GM18508 (cell line): ENCODE measurements around the gene CDK5RAP2.

ENCODE experiments used
- ATAC-seq: cut with Tn5 transposase; IDR thresholded peaks from one replicate; pipeline ENCODE4 v1.9.1; 2021; ENCODE audit warnings: moderate number of reproducible peaks; ENCODE audit not compliant: insufficient read depth, unreplicated experiment

CDK5RAP2 gene

DNA sequence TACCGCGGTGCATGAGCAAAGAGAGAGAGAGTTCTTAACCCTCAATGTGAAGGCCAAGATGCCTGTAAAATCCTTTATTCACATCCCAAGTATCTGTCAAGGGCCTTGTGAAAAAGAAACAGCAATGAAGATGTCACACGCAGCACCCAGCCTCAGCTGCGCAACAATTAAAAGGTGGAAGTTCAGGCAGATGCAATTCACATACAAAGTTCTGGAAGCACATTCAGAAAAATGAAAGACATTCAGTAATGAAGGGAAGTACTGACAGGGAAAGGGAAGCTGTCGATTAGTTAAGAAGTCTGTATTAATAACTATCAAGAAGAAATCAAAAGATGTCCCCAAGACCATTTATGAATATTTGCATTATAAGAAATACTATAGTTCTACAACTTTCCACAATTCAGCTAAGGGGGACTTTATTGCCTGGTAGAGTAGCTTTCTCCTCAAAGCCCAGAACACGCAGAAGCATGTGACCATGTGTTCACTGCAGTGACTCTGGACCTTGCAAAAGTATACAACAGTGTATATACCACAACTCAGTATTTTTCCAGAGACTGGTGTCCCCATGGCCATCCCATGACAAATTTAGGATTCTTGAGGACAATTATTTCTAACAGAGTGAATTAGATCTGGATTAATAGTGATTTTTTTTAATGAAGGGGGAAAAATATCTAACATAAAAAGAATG, 137.5 kb downstream of the CDK5RAP2 start:
- ATAC-seq = no peak

DNA sequence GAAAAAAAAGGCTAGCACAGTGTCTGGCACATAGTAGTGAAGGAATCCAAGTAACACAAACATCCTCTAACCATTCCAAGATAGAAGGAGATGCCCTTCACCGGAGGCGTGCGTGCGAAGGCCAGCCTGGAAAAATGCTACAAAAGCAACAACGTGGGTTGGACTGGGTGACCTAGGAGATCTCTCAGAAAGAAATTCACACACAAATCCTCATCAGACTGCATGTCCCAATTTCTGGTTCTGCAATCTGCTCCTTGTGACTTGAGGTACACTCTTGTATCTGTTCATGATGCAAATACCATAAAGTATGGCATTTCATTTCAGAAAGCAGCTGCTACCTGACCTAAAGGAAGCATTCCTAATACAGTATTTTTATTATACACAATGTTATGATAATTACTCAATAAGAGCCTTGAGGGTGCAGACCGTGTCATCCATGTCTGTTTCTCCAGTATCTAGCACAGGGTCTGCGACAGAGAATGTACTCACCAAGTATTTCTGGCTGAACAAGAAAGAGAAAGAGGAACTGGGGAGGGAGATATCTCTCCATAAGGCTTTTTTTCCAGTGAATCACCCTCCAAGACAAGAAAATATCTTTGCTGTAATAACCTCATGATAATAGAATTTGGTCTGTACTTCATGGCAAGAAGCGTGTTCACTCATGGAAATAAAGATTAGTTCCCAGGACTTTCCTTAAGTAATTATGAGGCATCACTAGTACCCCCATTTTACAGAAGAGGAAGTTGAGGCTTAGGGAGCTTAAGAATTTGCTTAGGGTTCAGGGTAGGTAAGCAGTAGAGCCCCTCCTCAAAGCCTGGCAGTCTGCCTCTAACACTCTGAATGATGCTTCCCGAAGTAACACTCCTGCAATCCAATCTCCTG, 138.3 kb downstream of the CDK5RAP2 start:
- ATAC-seq = no peak

DNA sequence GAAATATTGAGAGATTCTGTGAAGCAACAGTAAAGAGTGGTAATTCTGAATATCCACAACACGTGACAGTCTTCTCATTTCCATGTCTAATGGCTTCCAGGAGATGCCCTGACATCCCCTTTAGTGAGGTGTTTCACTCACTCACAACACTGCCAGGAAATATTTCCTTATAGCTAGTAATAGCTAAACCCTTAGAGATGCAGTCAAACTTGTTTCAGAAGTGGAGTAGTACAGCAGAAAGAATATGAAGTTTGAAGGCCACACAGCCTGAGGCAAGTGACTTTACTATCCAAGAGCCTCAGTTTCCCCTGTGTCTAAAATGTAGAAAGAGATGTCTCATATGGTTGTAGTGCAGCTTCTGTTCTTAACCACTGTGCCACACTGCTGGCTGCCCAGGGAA, 139.2 kb downstream of the CDK5RAP2 start:
- no peak for ATAC-seq

DNA sequence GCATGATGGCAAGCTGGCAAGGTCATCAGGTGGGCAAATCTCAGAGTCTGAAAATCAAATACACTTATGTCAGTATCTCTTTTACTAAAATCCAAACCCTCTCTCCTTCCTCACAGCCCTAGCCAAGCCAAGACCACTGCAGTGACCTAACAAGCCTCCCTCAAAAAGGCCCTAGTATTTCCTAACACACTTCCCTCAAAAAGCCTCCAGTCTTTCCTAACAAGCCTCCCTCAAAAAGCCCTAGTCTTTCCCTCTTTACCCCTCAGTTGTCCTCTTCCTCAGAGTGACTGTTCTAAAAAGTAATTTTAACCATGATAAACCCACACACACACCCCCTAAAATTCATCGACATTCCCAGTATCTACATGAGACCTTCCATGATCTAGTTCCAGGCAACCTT, 140.0 kb downstream of the CDK5RAP2 start:
- no peak for ATAC-seq

DNA sequence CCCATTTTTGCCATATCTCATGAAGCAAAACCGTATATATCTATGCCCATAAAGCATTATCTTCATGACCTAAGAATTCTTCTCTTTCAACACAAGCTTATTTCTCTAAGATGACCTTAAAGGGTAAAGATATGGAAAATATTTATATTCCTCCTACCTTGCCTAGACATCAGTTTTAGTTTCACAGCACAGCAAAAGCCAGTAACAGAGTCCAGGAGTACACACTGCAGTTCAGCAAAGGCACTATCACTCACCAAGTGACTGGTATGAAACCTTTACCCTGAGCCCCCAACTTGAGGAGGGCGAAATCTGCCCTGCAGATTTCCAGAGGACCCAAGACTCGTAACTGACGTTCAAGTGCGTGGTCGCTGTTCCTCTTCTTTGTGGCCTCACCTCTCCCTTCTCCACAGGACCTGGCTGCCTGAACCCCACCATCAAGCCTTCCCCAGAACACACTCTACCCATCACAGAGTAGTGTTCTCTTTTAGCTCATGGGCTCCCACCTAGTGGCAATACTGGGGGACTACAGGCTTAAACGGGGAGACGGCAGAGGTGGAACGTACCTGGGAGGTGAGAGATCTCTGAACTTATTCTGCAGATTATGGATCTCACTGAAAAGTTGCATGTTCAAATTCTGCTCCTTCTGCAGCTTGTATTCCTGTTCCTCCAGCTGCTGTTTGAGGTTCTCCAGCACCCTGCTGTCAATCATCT, 141.0 kb downstream of the CDK5RAP2 start:
- ATAC-seq = no peak

DNA sequence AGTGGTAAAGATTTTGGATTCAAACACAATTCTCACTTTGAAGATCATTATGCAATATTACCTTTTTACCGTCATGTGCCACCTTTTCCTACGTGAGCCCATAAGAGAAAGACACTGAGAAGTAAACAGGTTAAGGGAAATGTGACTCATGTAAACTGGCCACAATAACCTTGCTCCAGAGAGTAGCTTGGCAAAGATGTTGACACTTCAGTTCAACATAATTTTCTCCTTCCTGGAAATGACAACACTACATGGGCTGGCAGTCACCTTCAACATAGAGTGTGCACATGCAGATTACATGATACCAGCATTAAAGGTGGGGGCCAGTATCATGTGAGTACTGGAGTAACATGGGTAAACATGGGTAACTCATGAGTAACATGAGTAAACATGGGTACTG, 141.9 kb downstream of the CDK5RAP2 start:
- ATAC-seq = no peak

DNA sequence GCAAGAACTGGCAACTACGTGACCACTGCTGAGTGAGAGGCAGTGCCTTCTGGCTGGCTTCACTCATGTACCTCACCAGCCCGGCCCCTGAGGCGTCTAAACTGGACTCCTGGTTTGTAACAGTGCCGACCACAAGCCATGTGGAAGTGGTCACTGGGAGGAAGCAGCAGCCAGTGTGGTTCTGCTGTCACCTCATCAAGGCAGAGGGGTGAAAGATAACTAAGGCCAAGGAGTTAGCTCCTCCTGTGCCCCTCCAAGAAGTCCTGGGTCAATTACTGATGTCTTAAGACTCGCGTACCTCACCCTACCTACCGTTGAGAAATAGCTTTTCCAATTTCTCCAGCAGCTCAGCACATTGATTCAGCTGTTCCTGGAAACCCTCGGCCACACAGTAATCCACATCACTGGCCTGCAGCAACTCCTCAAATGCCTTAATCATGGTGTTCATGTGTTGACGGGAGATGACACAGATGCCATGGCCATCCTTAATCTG, 142.9 kb downstream of the CDK5RAP2 start:
- ATAC-seq = no peak

DNA sequence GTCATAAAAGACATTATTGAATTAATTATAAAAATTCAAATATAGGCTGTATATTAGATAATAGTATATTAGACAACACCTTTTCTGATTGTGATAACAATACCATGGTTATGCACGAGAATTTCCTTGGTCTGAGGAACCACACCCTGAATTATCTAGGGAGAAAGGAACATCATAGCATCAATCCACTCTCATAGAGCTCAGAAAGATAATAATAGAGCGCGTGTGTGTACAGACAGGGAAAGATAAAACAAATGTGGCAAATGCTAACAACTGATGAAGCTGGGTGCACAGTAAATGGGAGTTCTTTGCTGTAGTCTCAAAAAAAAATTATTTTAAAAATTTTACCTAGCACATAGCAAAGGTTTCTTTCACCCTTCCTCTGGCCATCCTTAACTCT, 143.5 kb downstream of the CDK5RAP2 start:
- ATAC-seq = no peak

DNA sequence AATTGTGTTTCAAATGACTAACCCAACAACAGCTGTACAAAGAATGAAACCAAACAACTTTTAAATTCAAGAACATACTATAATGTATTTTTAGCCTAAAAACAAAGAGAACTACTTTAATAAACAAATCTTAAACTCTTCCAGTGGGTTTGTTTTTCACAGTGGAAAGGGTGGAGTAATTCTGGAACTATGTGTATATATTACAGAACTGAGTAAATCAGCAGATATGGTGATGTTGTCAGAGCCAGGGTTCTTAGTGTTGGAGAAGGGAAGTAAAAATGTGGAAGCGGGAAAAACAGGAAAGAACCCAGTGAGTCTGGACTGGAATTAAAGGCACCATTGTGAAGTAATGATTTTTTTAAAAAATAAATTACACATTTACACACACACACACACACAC, 144.9 kb downstream of the CDK5RAP2 start:
- no peak for ATAC-seq

DNA sequence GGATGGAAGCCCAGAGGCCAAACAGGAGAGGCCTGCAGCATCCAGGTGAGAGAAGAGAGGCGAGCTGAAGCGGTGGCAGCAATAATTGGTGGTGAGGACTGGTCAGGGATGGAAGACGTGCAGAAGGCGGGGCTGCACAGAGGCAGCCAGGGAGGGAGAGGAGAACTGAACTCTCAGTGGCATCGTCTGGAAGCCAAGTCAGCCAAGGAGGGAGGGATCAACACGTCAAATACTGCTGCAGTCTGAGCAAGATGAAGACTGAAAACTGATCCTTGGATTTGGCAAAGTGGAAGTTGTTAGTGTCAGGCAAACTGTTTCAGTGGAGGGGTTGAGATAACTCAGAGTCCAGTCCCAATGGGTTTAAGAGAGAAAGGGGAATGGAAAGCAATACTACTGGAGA, 145.4 kb downstream of the CDK5RAP2 start:
- ATAC-seq = no peak

DNA sequence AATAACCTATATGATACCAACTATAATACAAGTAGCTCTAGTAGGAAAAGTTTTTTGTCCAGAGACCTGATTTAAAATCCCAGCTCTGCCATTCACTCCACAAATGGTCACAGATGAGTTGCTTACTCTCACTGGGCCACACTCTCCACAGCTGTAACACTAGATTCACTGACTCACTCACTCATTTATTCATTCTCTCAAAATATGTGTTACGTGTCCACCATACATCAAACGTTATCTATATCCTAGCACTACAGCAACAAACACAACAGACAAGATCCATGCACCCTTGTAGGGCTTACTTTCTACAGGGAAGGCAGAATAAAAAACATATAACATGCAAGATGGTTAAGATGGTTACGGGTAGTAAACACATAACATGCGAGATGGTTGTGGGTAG, 146.3 kb downstream of the CDK5RAP2 start:
- ATAC-seq = no peak

DNA sequence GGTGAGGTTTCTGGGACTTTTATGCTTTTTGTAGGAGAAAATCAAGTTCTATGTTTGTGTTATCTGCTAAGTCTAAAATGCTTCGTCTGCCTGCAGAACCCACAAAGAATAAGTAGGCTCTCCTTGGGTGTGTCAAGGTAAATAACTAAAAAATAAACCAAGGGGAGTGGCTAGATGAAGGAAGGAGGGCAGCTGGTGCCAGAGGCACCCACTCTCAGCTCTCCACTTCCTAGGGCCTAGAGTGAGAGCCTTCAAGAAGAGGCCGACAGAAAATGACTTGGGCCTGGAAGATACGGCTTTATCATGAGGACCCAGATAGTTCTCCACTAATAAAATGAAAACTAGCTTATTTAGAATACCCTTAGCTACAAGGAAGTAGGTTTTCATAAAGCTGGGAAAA, 147.4 kb downstream of the CDK5RAP2 start:
- ATAC-seq = no peak

DNA sequence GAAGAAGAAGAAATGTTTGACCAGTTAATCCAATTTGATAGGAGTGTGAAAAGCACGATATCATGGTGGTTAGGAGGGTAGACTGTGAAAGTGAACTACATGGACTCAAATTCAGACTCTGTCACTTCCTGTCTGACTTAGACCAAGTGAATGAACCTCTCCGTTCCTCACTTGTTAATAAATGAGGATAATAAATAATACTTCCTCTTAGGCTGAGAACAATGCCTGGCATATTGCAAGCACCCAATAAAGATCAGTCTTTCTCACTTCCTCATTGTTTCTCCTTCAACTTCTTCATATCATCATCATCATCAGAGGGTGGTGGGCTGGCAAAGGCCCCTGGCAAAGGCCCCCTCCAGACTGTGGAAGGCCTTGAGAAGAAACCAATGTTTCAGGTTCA, 148.7 kb downstream of the CDK5RAP2 start:
- ATAC-seq = no peak

DNA sequence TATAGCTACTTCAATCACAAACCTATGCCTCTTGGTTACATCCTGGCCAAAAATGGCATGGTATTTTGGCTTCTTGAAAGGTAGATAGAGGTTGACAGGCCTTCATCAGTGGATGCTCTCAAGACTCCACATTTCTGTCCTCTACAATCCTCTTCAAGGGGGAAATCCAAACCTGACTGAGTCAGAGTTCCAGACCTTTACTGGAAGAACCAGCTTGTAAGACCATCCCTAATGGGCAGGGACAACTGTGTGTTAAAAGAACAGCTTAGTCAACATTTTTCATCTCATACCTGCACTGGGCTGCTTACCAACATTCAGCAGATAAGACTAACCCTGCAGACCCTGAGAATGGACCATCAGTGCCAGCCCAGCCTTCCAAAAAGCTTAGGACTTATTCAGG, 155.7 kb downstream of the CDK5RAP2 start:
- ATAC-seq = no peak

DNA sequence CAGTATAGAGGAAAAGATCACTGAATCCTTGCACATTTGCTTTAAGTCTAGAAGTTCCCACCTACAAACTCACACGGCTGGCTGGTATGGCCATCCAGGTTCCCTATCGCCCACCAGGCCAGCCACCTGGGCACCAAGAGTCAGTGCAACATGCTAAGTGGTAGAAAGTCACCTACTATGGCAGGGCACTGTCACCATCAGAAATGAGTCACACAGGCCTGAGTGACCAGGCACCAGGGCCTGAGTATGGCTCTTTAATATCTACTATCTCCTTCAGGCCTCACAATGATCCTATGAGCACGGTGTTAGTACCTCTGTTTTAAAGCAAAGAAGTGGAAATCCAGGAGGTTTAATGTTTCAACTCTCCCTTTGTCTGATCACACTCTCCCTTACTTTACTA, 156.2 kb downstream of the CDK5RAP2 start:
- ATAC-seq = no peak

DNA sequence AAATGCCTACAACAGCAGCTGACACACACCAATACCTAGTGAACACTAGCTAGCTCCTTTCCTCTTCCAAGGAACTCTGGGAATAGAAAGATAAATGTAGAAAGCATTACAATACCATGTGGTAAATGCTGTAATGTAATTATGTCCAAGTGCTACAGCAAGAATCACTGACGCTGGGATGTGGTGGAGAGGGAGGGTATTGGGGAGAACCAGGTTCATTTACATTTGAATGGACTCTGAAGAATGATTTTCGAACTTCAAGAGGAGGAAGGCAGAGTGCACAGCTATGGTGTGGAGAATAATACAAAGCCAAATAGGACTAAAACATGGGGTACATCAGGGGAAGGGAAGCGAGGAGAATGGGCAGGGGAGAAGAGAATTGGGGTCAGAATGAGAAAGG, 158.0 kb downstream of the CDK5RAP2 start:
- ATAC-seq = no peak

DNA sequence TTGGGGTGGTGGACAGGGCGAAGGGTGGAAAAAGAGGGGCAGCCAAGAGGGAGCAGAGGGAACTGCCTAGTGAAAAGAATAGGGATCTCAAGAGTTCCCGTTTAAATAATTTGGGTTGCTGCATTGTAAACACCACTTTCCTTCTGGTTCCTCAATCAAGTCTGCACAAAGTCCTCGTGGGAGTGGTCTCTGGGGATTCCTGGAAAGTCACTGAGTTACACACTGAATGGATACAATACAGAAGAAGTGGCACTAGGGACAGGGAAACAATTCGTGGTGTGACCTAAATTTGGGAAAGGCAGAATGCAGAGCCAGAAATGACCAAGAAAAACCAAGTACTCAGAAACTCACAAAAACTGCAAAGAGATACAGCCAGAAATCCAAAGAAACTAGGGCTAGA, 161.7 kb downstream of the CDK5RAP2 start:
- no peak for ATAC-seq

DNA sequence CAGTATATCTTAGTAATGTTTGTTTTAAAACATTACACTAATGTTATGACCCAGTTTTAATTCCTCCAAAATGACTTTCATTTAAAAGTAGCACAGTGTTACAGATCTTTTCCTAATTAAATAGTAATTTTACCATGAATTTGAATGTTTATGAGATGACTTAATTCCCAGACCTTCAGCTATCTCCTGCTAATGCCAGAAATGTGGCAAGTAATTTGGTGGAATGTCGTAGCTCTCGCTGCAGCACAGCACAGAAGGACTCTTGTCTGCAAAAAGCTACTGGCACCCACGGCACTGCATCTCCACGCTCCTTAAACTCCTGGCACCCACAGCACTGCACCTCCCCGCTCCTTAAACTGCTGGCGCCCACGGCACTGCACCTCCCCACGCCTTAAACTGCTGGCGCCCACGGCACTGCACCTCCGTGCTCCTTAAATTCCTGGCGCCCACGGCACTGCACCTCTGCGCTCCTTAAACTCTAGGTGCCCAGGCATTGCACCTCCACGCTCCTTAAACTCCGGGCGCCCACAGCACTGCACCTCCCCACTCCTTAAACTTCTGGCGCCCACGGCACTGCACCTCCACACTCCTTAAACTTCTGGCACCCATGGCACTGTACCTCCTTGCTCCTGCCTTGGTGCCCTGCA, 163.1 kb downstream of the CDK5RAP2 start:
- no peak for ATAC-seq

DNA sequence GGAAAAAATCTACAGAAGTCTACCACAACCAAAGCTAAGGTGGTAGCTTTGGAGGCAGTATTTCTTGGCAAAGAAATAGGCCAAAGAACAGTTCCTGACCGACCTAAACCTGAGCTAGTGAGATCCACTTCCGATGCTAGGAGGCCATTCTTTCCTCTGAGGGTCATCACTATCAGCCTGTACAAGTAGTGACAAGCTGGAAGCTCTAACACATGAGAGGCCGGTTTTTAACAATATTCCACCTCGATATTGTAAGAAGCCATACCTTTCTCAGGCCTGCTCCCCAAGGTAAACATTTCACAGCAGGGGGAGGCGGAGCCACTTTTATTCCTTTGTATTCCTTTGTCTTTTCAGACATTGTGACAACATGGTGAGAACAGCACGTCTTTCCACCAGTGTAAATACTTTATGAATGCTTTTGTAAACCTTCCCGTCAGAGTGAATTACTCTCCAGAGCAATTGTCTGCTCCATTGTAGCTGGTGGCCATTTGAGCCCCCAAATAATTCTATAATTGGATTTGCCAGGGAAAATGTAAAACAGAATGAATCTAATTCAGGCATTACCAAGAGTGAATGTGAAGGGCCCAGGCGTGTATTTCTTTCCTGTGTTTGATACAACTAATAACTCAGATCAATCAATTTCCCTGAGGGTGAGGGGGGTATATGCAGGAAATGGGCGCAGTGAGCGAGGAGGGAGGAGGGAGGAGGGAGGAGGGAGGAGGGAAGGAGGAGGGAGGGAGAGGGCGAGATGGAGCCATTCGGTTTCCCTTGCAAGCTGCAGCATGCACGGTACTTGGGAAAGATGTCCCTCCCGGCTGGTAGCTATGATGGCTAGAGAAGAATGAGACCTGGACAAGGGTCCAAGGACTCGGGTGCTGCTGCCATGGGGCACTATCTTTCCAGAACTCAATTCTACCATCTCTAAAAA, 166.6 kb downstream of the CDK5RAP2 start:
- ATAC-seq = no peak
